Astrocyte (in vitro differentiated cells and primary cell): ENCODE results near the gene SERTAD3.
"Not testable (repeated sequence)": the region's sequence is repeated elsewhere in the genome, so short reads cannot be mapped to it uniquely, and the experiment has no call there.

Experiments used
- CTCF ChIP-seq: IDR thresholded peaks from 2 replicates; pipeline ENCODE4 v1.5.1; 2011; ENCODE audit warnings: low read depth, mild to moderate bottlenecking, inconsistent platforms, low read length, moderate library complexity; ENCODE audit not compliant: insufficient read depth
- EZH2 ChIP-seq: IDR thresholded peaks from 2 replicates; pipeline ENCODE4 v1.6.1; 2012; ENCODE audit warnings: mild to moderate bottlenecking, low read length, inconsistent platforms; ENCODE audit not compliant: insufficient read depth

GRCh38 chr19:40432760-40433159 is 11.4 kb downstream of the SERTAD3 start:
- not testable (repeated sequence) for TF ChIP-seq CTCF, EZH2
